ENCODE measurements around the gene PRDM11.

DNA sequence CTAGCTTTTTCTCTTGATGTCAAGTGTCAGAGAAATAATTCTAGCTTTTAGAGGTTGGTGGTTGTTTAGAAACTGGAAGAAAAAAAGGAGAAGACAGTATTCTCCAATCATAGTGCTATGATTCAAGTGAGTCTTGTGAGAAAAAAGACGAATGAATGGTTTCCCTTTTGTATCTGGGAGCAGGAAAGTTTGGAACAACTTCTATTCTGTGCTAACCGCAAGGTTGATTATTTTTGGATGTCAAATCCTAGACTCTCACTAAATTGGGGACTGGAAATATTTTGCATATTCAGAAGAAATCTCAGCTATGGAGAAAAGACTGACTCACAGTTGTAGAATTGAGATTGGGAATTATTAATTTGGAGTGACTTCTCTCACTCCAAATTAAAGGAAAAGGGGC is 70.5 kb downstream of the PRDM11 start:
- TF ChIP-seq, protein P1, sequence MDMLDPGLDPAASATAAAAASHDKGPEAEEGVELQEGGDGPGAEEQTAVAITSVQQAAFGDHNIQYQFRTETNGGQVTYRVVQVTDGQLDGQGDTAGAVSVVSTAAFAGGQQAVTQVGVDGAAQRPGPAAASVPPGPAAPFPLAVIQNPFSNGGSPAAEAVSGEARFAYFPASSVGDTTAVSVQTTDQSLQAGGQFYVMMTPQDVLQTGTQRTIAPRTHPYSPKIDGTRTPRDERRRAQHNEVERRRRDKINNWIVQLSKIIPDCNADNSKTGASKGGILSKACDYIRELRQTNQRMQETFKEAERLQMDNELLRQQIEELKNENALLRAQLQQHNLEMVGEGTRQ (CRISPR knock-in tag; IDR thresholded peaks at IDR 0.05): no peak
- TF ChIP-seq, protein P2, sequence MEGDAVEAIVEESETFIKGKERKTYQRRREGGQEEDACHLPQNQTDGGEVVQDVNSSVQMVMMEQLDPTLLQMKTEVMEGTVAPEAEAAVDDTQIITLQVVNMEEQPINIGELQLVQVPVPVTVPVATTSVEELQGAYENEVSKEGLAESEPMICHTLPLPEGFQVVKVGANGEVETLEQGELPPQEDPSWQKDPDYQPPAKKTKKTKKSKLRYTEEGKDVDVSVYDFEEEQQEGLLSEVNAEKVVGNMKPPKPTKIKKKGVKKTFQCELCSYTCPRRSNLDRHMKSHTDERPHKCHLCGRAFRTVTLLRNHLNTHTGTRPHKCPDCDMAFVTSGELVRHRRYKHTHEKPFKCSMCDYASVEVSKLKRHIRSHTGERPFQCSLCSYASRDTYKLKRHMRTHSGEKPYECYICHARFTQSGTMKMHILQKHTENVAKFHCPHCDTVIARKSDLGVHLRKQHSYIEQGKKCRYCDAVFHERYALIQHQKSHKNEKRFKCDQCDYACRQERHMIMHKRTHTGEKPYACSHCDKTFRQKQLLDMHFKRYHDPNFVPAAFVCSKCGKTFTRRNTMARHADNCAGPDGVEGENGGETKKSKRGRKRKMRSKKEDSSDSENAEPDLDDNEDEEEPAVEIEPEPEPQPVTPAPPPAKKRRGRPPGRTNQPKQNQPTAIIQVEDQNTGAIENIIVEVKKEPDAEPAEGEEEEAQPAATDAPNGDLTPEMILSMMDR (IDR thresholded peaks at IDR 0.05): no peak
- no peak for TF ChIP-seq KAT7 (CRISPR knock-in tag; IDR thresholded peaks at IDR 0.05; ENCODE audit: borderline replicate concordance)
- TF ChIP-seq, protein P3, sequence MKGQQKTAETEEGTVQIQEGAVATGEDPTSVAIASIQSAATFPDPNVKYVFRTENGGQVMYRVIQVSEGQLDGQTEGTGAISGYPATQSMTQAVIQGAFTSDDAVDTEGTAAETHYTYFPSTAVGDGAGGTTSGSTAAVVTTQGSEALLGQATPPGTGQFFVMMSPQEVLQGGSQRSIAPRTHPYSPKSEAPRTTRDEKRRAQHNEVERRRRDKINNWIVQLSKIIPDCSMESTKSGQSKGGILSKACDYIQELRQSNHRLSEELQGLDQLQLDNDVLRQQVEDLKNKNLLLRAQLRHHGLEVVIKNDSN (CRISPR knock-in tag; IDR thresholded peaks at IDR 0.05): no peak
- no peak for TF ChIP-seq NR3C1 (CRISPR knock-in tag; conservative IDR thresholded peaks at IDR 0.05; ENCODE audit: low read depth)
- TF ChIP-seq SP1 (CRISPR knock-in tag; conservative IDR thresholded peaks at IDR 0.05): no peak
- TF ChIP-seq, protein P4, sequence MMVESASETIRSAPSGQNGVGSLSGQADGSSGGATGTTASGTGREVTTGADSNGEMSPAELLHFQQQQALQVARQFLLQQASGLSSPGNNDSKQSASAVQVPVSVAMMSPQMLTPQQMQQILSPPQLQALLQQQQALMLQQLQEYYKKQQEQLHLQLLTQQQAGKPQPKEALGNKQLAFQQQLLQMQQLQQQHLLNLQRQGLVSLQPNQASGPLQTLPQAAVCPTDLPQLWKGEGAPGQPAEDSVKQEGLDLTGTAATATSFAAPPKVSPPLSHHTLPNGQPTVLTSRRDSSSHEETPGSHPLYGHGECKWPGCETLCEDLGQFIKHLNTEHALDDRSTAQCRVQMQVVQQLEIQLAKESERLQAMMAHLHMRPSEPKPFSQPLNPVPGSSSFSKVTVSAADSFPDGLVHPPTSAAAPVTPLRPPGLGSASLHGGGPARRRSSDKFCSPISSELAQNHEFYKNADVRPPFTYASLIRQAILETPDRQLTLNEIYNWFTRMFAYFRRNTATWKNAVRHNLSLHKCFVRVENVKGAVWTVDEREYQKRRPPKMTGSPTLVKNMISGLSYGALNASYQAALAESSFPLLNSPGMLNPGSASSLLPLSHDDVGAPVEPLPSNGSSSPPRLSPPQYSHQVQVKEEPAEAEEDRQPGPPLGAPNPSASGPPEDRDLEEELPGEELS (CRISPR knock-in tag; IDR thresholded peaks at IDR 0.05): no peak
- no peak for TF ChIP-seq ATF1 (CRISPR knock-in tag; IDR thresholded peaks at IDR 0.05)
- TF ChIP-seq, protein P5, sequence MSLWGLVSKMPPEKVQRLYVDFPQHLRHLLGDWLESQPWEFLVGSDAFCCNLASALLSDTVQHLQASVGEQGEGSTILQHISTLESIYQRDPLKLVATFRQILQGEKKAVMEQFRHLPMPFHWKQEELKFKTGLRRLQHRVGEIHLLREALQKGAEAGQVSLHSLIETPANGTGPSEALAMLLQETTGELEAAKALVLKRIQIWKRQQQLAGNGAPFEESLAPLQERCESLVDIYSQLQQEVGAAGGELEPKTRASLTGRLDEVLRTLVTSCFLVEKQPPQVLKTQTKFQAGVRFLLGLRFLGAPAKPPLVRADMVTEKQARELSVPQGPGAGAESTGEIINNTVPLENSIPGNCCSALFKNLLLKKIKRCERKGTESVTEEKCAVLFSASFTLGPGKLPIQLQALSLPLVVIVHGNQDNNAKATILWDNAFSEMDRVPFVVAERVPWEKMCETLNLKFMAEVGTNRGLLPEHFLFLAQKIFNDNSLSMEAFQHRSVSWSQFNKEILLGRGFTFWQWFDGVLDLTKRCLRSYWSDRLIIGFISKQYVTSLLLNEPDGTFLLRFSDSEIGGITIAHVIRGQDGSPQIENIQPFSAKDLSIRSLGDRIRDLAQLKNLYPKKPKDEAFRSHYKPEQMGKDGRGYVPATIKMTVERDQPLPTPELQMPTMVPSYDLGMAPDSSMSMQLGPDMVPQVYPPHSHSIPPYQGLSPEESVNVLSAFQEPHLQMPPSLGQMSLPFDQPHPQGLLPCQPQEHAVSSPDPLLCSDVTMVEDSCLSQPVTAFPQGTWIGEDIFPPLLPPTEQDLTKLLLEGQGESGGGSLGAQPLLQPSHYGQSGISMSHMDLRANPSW (CRISPR knock-in tag; conservative IDR thresholded peaks at IDR 0.05; ENCODE audit: low read depth): no peak
